Smooth muscle cell (in vitro differentiated cells): ENCODE results near the gene GABBR2. TPM values are rescaled to one million over a fixed set of nuclear protein-coding genes. Genes with fewer than 3 reads are reported as not detected.
"Not testable (repeated sequence)": the region's sequence is repeated elsewhere in the genome, so short reads cannot be mapped to it uniquely, and the experiment has no call there.

Source experiments
- DNase-seq: peaks from one replicate; lab custom pipeline; 2025; ENCODE audit not compliant: unreplicated experiment; lab: John Stamatoyannopoulos, UW
- H2AFZ ChIP-seq: fragments of 200-600 bp; sonication (generic); 2 replicates; pipeline ENCODE4 v1.6.0; 2016; ENCODE audit warnings: antibody characterized with exemption, low read depth, mild to moderate bottlenecking
- H3F3A ChIP-seq: fragments of 200-600 bp; sonication (generic); 2 replicates; pipeline ENCODE4 v1.6.0; 2017; ENCODE audit warnings: antibody characterized with exemption, low read depth
- H3K27ac ChIP-seq: fragments of 200-600 bp; sonication (generic); 2 replicates; pipeline ENCODE4 v1.5.1; 2016; ENCODE audit warnings: low read depth, mild to moderate bottlenecking
- H3K27me3 ChIP-seq: fragments of 200-600 bp; sonication (generic); 2 replicates; pipeline ENCODE4 v1.6.1; 2016; ENCODE audit warnings: low read depth, mild to moderate bottlenecking
- H3K36me3 ChIP-seq: fragments of 200-600 bp; sonication (generic); 2 replicates; pipeline ENCODE4 v1.5.1; 2016; ENCODE audit warnings: low read depth
- H3K4me1 ChIP-seq: fragments of 200-600 bp; sonication (generic); 2 replicates; pipeline ENCODE4 v1.5.1; 2016; ENCODE audit warnings: low read depth
- H3K4me2 ChIP-seq: fragments of 200-600 bp; sonication (generic); 2 replicates; pipeline ENCODE4 v1.6.0; 2016; ENCODE audit warnings: mild to moderate bottlenecking
- H3K4me3 ChIP-seq: fragments of 200-600 bp; sonication (generic); 2 replicates; pipeline ENCODE4 v1.5.1; 2016; ENCODE audit warnings: mild to moderate bottlenecking
- H3K79me2 ChIP-seq: fragments of 200-600 bp; sonication (generic); 2 replicates; pipeline ENCODE4 v1.6.0; 2016; ENCODE audit warnings: low read depth, mild to moderate bottlenecking
- H3K9ac ChIP-seq: fragments of 200-600 bp; sonication (generic); 2 replicates; pipeline ENCODE4 v1.6.0; 2016; ENCODE audit warnings: low read depth
- H3K9me3 ChIP-seq: fragments of 200-600 bp; sonication (generic); replicated peaks from 2 replicates; pipeline ENCODE4 v1.5.1; 2016; ENCODE audit warnings: low read depth
- H4K20me1 ChIP-seq: fragments of 200-600 bp; sonication (generic); 2 replicates; pipeline ENCODE4 v1.6.0; 2016; ENCODE audit warnings: low read depth
- CTCF ChIP-seq: fragments of 200-600 bp; sonication (generic); IDR thresholded peaks from 2 replicates; pipeline ENCODE4 v1.5.1; 2017; ENCODE audit warnings: borderline replicate concordance, mild to moderate bottlenecking, antibody characterized with exemption; ENCODE audit not compliant: insufficient read depth, poor library complexity, severe bottlenecking
- WGBS: methylation state at CpG from one replicate; pipeline ENCODE4 v1.1.7; 2016; ENCODE audit warnings: low lambda C conversion rate; 5-methylcytosine and 5-hydroxymethylcytosine counted together
- polyA plus RNA-seq: library from polyadenylated mRNA; unstranded; fragments of >200 nt; fragmentation: Nextera tagmentation; extraction: Ambion mirVana; gene quantifications from 2 replicates; pipeline ENCODE4 v1.2.1, GENCODE V29; 2016
- total RNA-seq: library from RNA; depleted of rRNA; stranded (reverse); fragments of >200 nt; gene quantifications from 2 replicates; pipeline ENCODE4 v1.2.3, GENCODE V29; 2014

Gene GABBR2
- total and polyA plus RNA-seq, 2 experiments from 2014 or later: 0.25 TPM; not detected in 1

- Histone ChIP-seq H4K20me1 (no peaks in the 10 kb centered on the region), H3K27ac (no peak overlapping the region), H2AFZ (no peak overlapping the region), H3K9ac (no peak overlapping the region), H3K9me3 (no peaks in the 10 kb centered on the region), H3K4me2 (no peak overlapping the region), H3K27me3 (peaks cover 11% of the 10 kb centered on the region), H3F3A (no peaks in the 10 kb centered on the region), H3K4me3 (no peak overlapping the region), H3K79me2 (no peaks in the 10 kb centered on the region), H3K4me1 (no peaks in the 10 kb centered on the region), H3K36me3 (no peaks in the 10 kb centered on the region)
- no peak for DNase-seq
- TF ChIP-seq CTCF: no peak
- 63% methylated on average over 7 of the region's 7 CpGs for WGBS
Measured at GRCh38 chr9:98686961-98687855, 21.5 kb downstream of the GABBR2 start.

GRCh38 chr9:98684816-98685215 is 23.9 kb downstream of the GABBR2 start:
- H3K4me3 ChIP-seq, H3K27me3 ChIP-seq, H2AFZ ChIP-seq, H3K9ac ChIP-seq, H3K27ac ChIP-seq, H3K9me3 ChIP-seq, H3K36me3 ChIP-seq, H3F3A ChIP-seq, DNase-seq, H3K4me2 ChIP-seq, H4K20me1 ChIP-seq, H3K79me2 ChIP-seq, H3K4me1 ChIP-seq: not testable (repeated sequence)
- WGBS: 91% methylated on average over 2 of the region's 2 CpGs

- DNase-seq: no peak
- no peak overlapping the region for H3K9ac ChIP-seq
- H3F3A ChIP-seq: no peaks in the 10 kb centered on the region
- H3K27ac ChIP-seq: no peak overlapping the region
- 21% methylated on average over 9 of the region's 9 CpGs for WGBS
- no peak overlapping the region for H2AFZ ChIP-seq
- H3K9me3 ChIP-seq: no peaks in the 10 kb centered on the region
- H4K20me1 ChIP-seq: no peaks in the 10 kb centered on the region
- peaks cover 2% of the 10 kb centered on the region for H3K27me3 ChIP-seq
- no peak overlapping the region for H3K4me3 ChIP-seq
- TF ChIP-seq CTCF: peak; percentile 32
- no peak overlapping the region for H3K4me2 ChIP-seq
- no peaks in the 10 kb centered on the region for H3K4me1 ChIP-seq
- H3K79me2 ChIP-seq: no peaks in the 10 kb centered on the region
- no peaks in the 10 kb centered on the region for H3K36me3 ChIP-seq
Measured at GRCh38 chr9:98678244-98678842, 30.4 kb downstream of the GABBR2 start.

GRCh38 chr9:98673681-98674080 is 35.1 kb downstream of the GABBR2 start:
- H3K4me3 ChIP-seq: no peak overlapping the region
- no peak overlapping the region for H3K4me2 ChIP-seq
- no peak overlapping the region for H3K9ac ChIP-seq
- no peaks in the 10 kb centered on the region for H3K79me2 ChIP-seq
- no peak for TF ChIP-seq CTCF
- no peaks in the 10 kb centered on the region for H3F3A ChIP-seq
- no peaks in the 10 kb centered on the region for H4K20me1 ChIP-seq
- H3K27ac ChIP-seq: no peak overlapping the region
- no peaks in the 10 kb centered on the region for H3K4me1 ChIP-seq
- no peak for DNase-seq
- no peaks in the 10 kb centered on the region for H3K9me3 ChIP-seq
- 67% methylated on average over 5 of the region's 5 CpGs for WGBS
- H3K36me3 ChIP-seq: no peaks in the 10 kb centered on the region
- no peak overlapping the region for H2AFZ ChIP-seq
- peaks cover 2% of the 10 kb centered on the region for H3K27me3 ChIP-seq
